ENCODE results near the gene TSPAN8. TPM values are rescaled to one million over a fixed set of nuclear protein-coding genes. Genes with fewer than 3 reads are reported as not detected.

Gene TSPAN8
- total RNA-seq, 1 experiment from 2014 or later = 4.2 TPM

GRCh38 chr12:71158361-71158882, 623 bp upstream of the TSPAN8 start:
- intact Hi-C loops (cut with micrococcal nuclease; ENCODE audit: unreplicated experiment) = no loop called here
- POLR2A ChIA-PET = no interaction called here
- in situ Hi-C loops (cut with HindIII; ENCODE audit: low pct_unique_long_range_greater_than_20kb, low sequenced_read_pairs) = no loop called here
- no peaks in the 10 kb centered on the region; the same call in 1 of the 2 replicates for H3K27me3 ChIP-seq (ENCODE audit: control insufficient read depth, insufficient read depth, low read length)
- peaks cover 5% of the 10 kb centered on the region; the same call in 1 of the 2 replicates for H3K4me1 ChIP-seq (ENCODE audit: control insufficient read depth, insufficient read depth, low read length)
- H3K27ac ChIP-seq (ENCODE audit: low read length) = peak overlapping the region; percentile 23; the same call in 1 of the 2 replicates
- no peak overlapping the region for H3K4me3 ChIP-seq (ENCODE audit: low read depth in 2 of 2, low read length in 2 of 2)
- CTCF ChIA-PET = no interaction called here
- ATAC-seq (peak; percentile 76), DNase-seq (ENCODE audit: low read depth, low spot score) (no peak)
- TF ChIP-seq POLR2AphosphoS5 (IDR thresholded peaks at IDR 0.05; ENCODE audit: low read depth, low read length) (no peak), SIN3A (IDR thresholded peaks at IDR 0.05; ENCODE audit: borderline replicate concordance, insufficient read depth, low read depth, low read length) (no peak), CTCF (IDR thresholded peaks at IDR 0.05) (no peak), TCF7L2 (IDR thresholded peaks at IDR 0.05; ENCODE audit: low read depth, low read length) (peak; percentile 94)
- H3K9me3 ChIP-seq (ENCODE audit: control insufficient read depth, insufficient read depth, low read depth, low read length) = no peaks in the 10 kb centered on the region
- H3K36me3 ChIP-seq (ENCODE audit: control insufficient read depth, insufficient read depth, low read length) = no peaks in the 10 kb centered on the region
- BruUV-seq (replicated peaks) = no TSS peak

GRCh38 chr12:71155225-71155624, 2.6 kb downstream of the TSPAN8 start:
- intact Hi-C loops (cut with micrococcal nuclease; ENCODE audit: unreplicated experiment) = no loop called here
- TF ChIP-seq SIN3A (IDR thresholded peaks at IDR 0.05; ENCODE audit: borderline replicate concordance, insufficient read depth, low read depth, low read length) (no peak), CTCF (IDR thresholded peaks at IDR 0.05) (no peak), TCF7L2 (IDR thresholded peaks at IDR 0.05; ENCODE audit: low read depth, low read length) (no peak), POLR2AphosphoS5 (IDR thresholded peaks at IDR 0.05; ENCODE audit: low read depth, low read length) (no peak), REST (IDR thresholded peaks at IDR 0.05; ENCODE audit: insufficient read depth in 1 of 2, low read depth in 2 of 2, low read length in 1 of 2) (no peak)
- ChIA-PET CTCF (interaction anchor here (0.7 kb wide), 1 partner anchor 108 kb away, joined by 4 read pairs; no protein-coding TSS in a partner anchor), POLR2A (no interaction called here)
- no peaks in the 10 kb centered on the region for H3K9me3 ChIP-seq (ENCODE audit: control insufficient read depth, insufficient read depth, low read depth, low read length)
- no peak overlapping the region for H3K27ac ChIP-seq (ENCODE audit: low read length)
- peaks cover 5% of the 10 kb centered on the region; the same call in 1 of the 2 replicates for H3K4me1 ChIP-seq (ENCODE audit: control insufficient read depth, insufficient read depth, low read length)
- DNase-seq (ENCODE audit: low read depth, low spot score) (no peak), ATAC-seq (no peak)
- no TSS peak for BruUV-seq (replicated peaks)
- H3K36me3 ChIP-seq (ENCODE audit: control insufficient read depth, insufficient read depth, low read length) = no peaks in the 10 kb centered on the region
- no peak overlapping the region for H3K4me3 ChIP-seq (ENCODE audit: low read depth in 2 of 2, low read length in 2 of 2)
- in situ Hi-C loops (cut with HindIII; ENCODE audit: low pct_unique_long_range_greater_than_20kb, low sequenced_read_pairs) = no loop called here
- no peaks in the 10 kb centered on the region; the same call in 1 of the 2 replicates for H3K27me3 ChIP-seq (ENCODE audit: control insufficient read depth, insufficient read depth, low read length)
